Measurements from ENCODE around the gene HIF1AN.

GRCh38 chr10:100498059-100498458 is 37.7 kb upstream of the HIF1AN start:
- TF ChIP-seq, protein P1, sequence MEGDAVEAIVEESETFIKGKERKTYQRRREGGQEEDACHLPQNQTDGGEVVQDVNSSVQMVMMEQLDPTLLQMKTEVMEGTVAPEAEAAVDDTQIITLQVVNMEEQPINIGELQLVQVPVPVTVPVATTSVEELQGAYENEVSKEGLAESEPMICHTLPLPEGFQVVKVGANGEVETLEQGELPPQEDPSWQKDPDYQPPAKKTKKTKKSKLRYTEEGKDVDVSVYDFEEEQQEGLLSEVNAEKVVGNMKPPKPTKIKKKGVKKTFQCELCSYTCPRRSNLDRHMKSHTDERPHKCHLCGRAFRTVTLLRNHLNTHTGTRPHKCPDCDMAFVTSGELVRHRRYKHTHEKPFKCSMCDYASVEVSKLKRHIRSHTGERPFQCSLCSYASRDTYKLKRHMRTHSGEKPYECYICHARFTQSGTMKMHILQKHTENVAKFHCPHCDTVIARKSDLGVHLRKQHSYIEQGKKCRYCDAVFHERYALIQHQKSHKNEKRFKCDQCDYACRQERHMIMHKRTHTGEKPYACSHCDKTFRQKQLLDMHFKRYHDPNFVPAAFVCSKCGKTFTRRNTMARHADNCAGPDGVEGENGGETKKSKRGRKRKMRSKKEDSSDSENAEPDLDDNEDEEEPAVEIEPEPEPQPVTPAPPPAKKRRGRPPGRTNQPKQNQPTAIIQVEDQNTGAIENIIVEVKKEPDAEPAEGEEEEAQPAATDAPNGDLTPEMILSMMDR (IDR thresholded peaks at IDR 0.05) = no peak
- TF ChIP-seq EP300 (IDR thresholded peaks at IDR 0.05; ENCODE audit: low read depth) = no peak

All from transverse colon (tissue), 3 donors.